ENCODE data around the gene GLYR1. TPM values are rescaled to one million over a fixed set of nuclear protein-coding genes. Genes with fewer than 3 reads are reported as not detected.

Gene GLYR1
- total and polyA plus RNA-seq, 9 of the 15 experiments (the other 6 are each of a cell fraction or from before 2014, with no cell fraction given) = 6.7 to 99.2 (median 60.2) TPM

GRCh38 chr16:4884972-4885874, 38.1 kb upstream of the GLYR1 start:
- peaks cover 61% of the 10 kb centered on the region for H3K36me3 ChIP-seq (ENCODE audit: control insufficient read depth, insufficient read depth, low read length)
- ChIA-PET CTCF (ENCODE audit: low intra/inter-chr PET ratio) (interaction anchor here (0.5 kb wide), 1 partner anchor 192 kb away, joined by 3 read pairs; the partner anchor contains the start of gene NUDT16L1), POLR2A (interaction anchor here (0.5 to 3.6 kb wide), 12 partner anchors 9 to 470 kb away, joined by 3 to 19 read pairs (median 3); no protein-coding TSS in a partner anchor)
- no peak overlapping the region for H3K4me3 ChIP-seq
- peaks cover 3% of the 10 kb centered on the region for H3K9me1 ChIP-seq (ENCODE audit: control insufficient read depth, insufficient read depth, low read length)
- no peak overlapping the region for H2AFZ ChIP-seq (ENCODE audit: low read depth, low read length)
- TF ChIP-seq IFI16 (CRISPR knock-in tag; IDR thresholded peaks at IDR 0.05) (no peak), POLR2G (IDR thresholded peaks at IDR 0.05; ENCODE audit: low read depth, low read length) (peak; percentile 54; the same call in 1 of the 2 replicates)
- H3K9ac ChIP-seq (ENCODE audit: insufficient read depth in 1 of 2, low read depth in 2 of 2, low read length in 2 of 2) = peak overlapping the region in 1 of 2 experiments; percentile 70; a peak in 2 of 4 replicates
- FAIRE-seq (no peak), ATAC-seq (peak; percentile 8; the same call in 2 of the 3 replicates), DNase-seq (ENCODE audit: extremely low read depth in 1 of 4, low spot score in 3 of 4) (no peak)
- intact Hi-C loops (cut with micrococcal nuclease) = loop anchor here (10.0 kb wide), 1 partner anchor 50 kb away; the partner anchor contains the start of gene PPL
- H3K4me1 ChIP-seq (replicated peaks in 1 of 2; ENCODE audit: control insufficient read depth in 2 of 2, insufficient read depth in 2 of 2, low read length in 2 of 2) = peaks cover 25 to 42% of the 10 kb centered on the region in 2 experiments; a peak in 4 of 5 replicates
- no peak overlapping the region for H3K4me2 ChIP-seq (ENCODE audit: insufficient read depth, low read length)
- H4K20me1 ChIP-seq (replicated peaks; ENCODE audit: control insufficient read depth, insufficient read depth, low read length) = peaks cover 4% of the 10 kb centered on the region
- WGBS (ENCODE audit: insufficient coverage, low coverage, missing lambda C conversion rate) = 84% methylated on average over 42 of the region's 45 CpGs
- no TSS peak for BruUV-seq (replicated peaks)
- in situ Hi-C loops (cut with MboI) = no loop called here
- H3K79me2 ChIP-seq (ENCODE audit: control insufficient read depth, insufficient read depth, low read length) = no peaks in the 10 kb centered on the region
- peaks cover 7% of the 10 kb centered on the region; the same call in 1 of the 2 replicates for H3K9me3 ChIP-seq (replicated peaks; ENCODE audit: control insufficient read depth, insufficient read depth, low read depth, low read length)
- no peak overlapping the region for H3K27ac ChIP-seq (ENCODE audit: extremely low read depth, low read depth, low read length)
- no peaks in the 10 kb centered on the region for H3K27me3 ChIP-seq (ENCODE audit: control insufficient read depth in 2 of 2, insufficient read depth in 2 of 2, low read length in 2 of 2)

GRCh38 chr16:4884209-4884608, 37.1 kb upstream of the GLYR1 start:
- 97% methylated on average over 23 of the region's 34 CpGs for WGBS (ENCODE audit: insufficient coverage, low coverage, missing lambda C conversion rate)
- H3K4me1 ChIP-seq (replicated peaks in 1 of 2; ENCODE audit: control insufficient read depth in 2 of 2, insufficient read depth in 2 of 2, low read length in 2 of 2) = peaks cover 25 to 38% of the 10 kb centered on the region in 2 experiments; a peak in 4 of 5 replicates
- H3K9ac ChIP-seq (ENCODE audit: insufficient read depth in 1 of 2, low read depth in 2 of 2, low read length in 2 of 2) = no peak overlapping the region
- H3K4me2 ChIP-seq (ENCODE audit: insufficient read depth, low read length) = no peak overlapping the region
- H3K9me3 ChIP-seq (replicated peaks; ENCODE audit: control insufficient read depth, insufficient read depth, low read depth, low read length) = peaks cover 7% of the 10 kb centered on the region; the same call in 1 of the 2 replicates
- H3K27ac ChIP-seq (ENCODE audit: extremely low read depth, low read depth, low read length) = no peak overlapping the region
- no peaks in the 10 kb centered on the region for H3K27me3 ChIP-seq (ENCODE audit: control insufficient read depth in 2 of 2, insufficient read depth in 2 of 2, low read length in 2 of 2)
- FAIRE-seq = no peak
- no peaks in the 10 kb centered on the region for H3K79me2 ChIP-seq (ENCODE audit: control insufficient read depth, insufficient read depth, low read length)
- H3K36me3 ChIP-seq (ENCODE audit: control insufficient read depth, insufficient read depth, low read length) = peaks cover 71% of the 10 kb centered on the region
- no peak overlapping the region for H3K4me3 ChIP-seq
- ChIA-PET CTCF (ENCODE audit: low intra/inter-chr PET ratio) (interaction anchor here (0.5 kb wide), 1 partner anchor 191 kb away, joined by 3 read pairs; the partner anchor contains the start of gene NUDT16L1), POLR2A (interaction anchor here (0.9 to 3.6 kb wide), 5 partner anchors 10 to 145 kb away, joined by 3 to 19 read pairs (median 3); no protein-coding TSS in a partner anchor)
- peaks cover 3% of the 10 kb centered on the region for H3K9me1 ChIP-seq (ENCODE audit: control insufficient read depth, insufficient read depth, low read length)
- intact Hi-C loops (cut with micrococcal nuclease) (loop anchor here (10.0 kb wide), 1 partner anchor 51 kb away; the partner anchor contains the start of gene PPL), in situ Hi-C loops (cut with MboI) (no loop called here)
- no peak overlapping the region for H2AFZ ChIP-seq (ENCODE audit: low read depth, low read length)
- no peak for ATAC-seq
- no peak for DNase-seq (ENCODE audit: extremely low read depth in 1 of 4, low spot score in 3 of 4)
- no peaks in the 10 kb centered on the region; the same call in 1 of the 2 replicates for H4K20me1 ChIP-seq (replicated peaks; ENCODE audit: control insufficient read depth, insufficient read depth, low read length)
- TF ChIP-seq POLR2G (IDR thresholded peaks at IDR 0.05; ENCODE audit: low read depth, low read length) = peak; percentile 54; the same call in 1 of the 2 replicates
- TF ChIP-seq ZBTB33 (CRISPR knock-in tag; IDR thresholded peaks at IDR 0.05) = peak; percentile 72; the same call in 1 of the 2 replicates
- TF ChIP-seq KLF10 (CRISPR knock-in tag; IDR thresholded peaks at IDR 0.05) = no peak
- BruUV-seq (replicated peaks) = no TSS peak

All from K562 (cell line).